ENCODE results near the gene ACOT7. TPM values are rescaled to one million over a fixed set of nuclear protein-coding genes. Genes with fewer than 3 reads are reported as not detected.
"Not testable (repeated sequence)": the region's sequence is repeated elsewhere in the genome, so short reads cannot be mapped to it uniquely, and the experiment has no call there.

ACOT7 gene
- total RNA-seq, 2 experiments from 2014 or later = 5.3 to 5.4 TPM

DNA sequence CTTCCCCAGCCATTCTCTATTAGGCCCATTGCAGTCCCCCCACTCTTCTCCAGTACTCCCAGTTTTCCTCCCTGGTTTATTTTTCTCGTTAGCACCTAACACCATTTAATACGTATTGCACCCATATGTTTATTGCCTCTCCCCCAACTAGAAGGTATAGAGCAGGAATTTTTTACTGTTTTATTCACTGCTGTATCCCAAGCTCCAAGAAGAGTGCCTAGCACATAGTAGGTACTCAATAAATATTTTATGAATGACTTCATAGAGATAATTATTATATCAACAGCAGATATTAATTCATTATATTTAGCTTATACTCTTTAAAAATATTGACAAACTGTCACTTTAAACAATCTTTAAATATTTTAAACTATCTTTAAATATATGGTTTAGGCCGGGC is 5.7 kb upstream of the ACOT7 start:
- H3K9me3 ChIP-seq (ENCODE audit: control insufficient read depth in 1 of 2, insufficient read depth in 1 of 2, low read length in 2 of 2) = no peaks in the 10 kb centered on the region
- H3K4me3 ChIP-seq (ENCODE audit: low read length) = no peak overlapping the region
- no peak overlapping the region for H3K27ac ChIP-seq (ENCODE audit: low read depth in 1 of 2, low read length in 2 of 2)
- POLR2A ChIA-PET = no interaction called here
- Mint-ChIP-seq H3K9me3 (no peaks in the 10 kb centered on the region), H3K27ac (no peak overlapping the region), H3K27me3 (no peaks in the 10 kb centered on the region), H3K4me1 (ENCODE audit: low read depth) (peaks cover 15% of the 10 kb centered on the region), H3K36me3 (ENCODE audit: low read depth) (no peaks in the 10 kb centered on the region), H3K4me3 (no peak overlapping the region)
- TF ChIP-seq CTCF (IDR thresholded peaks at IDR 0.05) = no peak
- intact Hi-C loops (cut with DNase I, micrococcal nuclease) = loop anchor here in 1 of 2 experiments (10.0 kb wide), 1 partner anchor 386 kb away; the partner anchor contains the start of gene CAMTA1
- DNase-seq (no peak), ATAC-seq (ENCODE audit: poor library complexity) (no peak)
- peaks cover 10% of the 10 kb centered on the region for H3K4me1 ChIP-seq (ENCODE audit: insufficient read depth, low read length)
- H3K36me3 ChIP-seq (ENCODE audit: insufficient read depth, low read length) = no peaks in the 10 kb centered on the region
- CTCF ChIA-PET = interaction anchor here (0.6 to 1.0 kb wide), 2 partner anchors 9 to 24 kb away, joined by 4 read pairs; no protein-coding TSS in a partner anchor
- H3K27me3 ChIP-seq (ENCODE audit: control insufficient read depth in 1 of 2, insufficient read depth in 2 of 2, low read length in 2 of 2) = peaks cover 0 to 3% of the 10 kb centered on the region in 2 experiments

- H3K4me1 ChIP-seq (ENCODE audit: insufficient read depth, low read length) = peaks cover 15% of the 10 kb centered on the region
- no peaks in the 10 kb centered on the region for H3K36me3 Mint-ChIP-seq (ENCODE audit: low read depth)
- peaks cover 23% of the 10 kb centered on the region for H3K4me1 Mint-ChIP-seq (ENCODE audit: low read depth)
- intact Hi-C loops (cut with DNase I, micrococcal nuclease) = loop anchor here in 1 of 2 experiments (10.0 kb wide), 1 partner anchor 387 kb away; the partner anchor contains the start of gene CAMTA1
- no peaks in the 10 kb centered on the region for H3K36me3 ChIP-seq (ENCODE audit: insufficient read depth, low read length)
- DNase-seq = no peak
- ChIA-PET CTCF (no interaction called here), POLR2A (no interaction called here)
- peaks cover 0 to 3% of the 10 kb centered on the region in 2 experiments for H3K27me3 ChIP-seq (ENCODE audit: control insufficient read depth in 1 of 2, insufficient read depth in 2 of 2, low read length in 2 of 2)
- H3K27ac Mint-ChIP-seq = no peak overlapping the region
- no peak overlapping the region for H3K27ac ChIP-seq (ENCODE audit: low read depth in 1 of 2, low read length in 2 of 2)
- ATAC-seq (ENCODE audit: poor library complexity) = no peak
- no peak overlapping the region for H3K4me3 ChIP-seq (ENCODE audit: low read length)
- no peaks in the 10 kb centered on the region for H3K27me3 Mint-ChIP-seq
- H3K9me3 ChIP-seq (ENCODE audit: control insufficient read depth in 1 of 2, insufficient read depth in 1 of 2, low read length in 2 of 2) = no peaks in the 10 kb centered on the region
- no peak overlapping the region for H3K4me3 Mint-ChIP-seq
- no peak for TF ChIP-seq CTCF (IDR thresholded peaks at IDR 0.05)
- no peaks in the 10 kb centered on the region for H3K9me3 Mint-ChIP-seq
Observed at GRCh38 chr1:6397844-6398441, 4.4 kb upstream of the ACOT7 start.

- Histone ChIP-seq H3K4me3 (ENCODE audit: low read length) (no peak overlapping the region), H3K4me1 (ENCODE audit: insufficient read depth, low read length) (peaks cover 23% of the 10 kb centered on the region), H3K9me3 (ENCODE audit: control insufficient read depth in 1 of 2, insufficient read depth in 1 of 2, low read length in 2 of 2) (no peaks in the 10 kb centered on the region), H3K27ac (ENCODE audit: low read depth in 1 of 2, low read length in 2 of 2) (no peak overlapping the region), H3K27me3 (ENCODE audit: control insufficient read depth in 1 of 2, insufficient read depth in 2 of 2, low read length in 2 of 2) (no peaks in the 10 kb centered on the region), H3K36me3 (ENCODE audit: insufficient read depth, low read length) (no peaks in the 10 kb centered on the region)
- no peaks in the 10 kb centered on the region for H3K27me3 Mint-ChIP-seq
- H3K9me3 Mint-ChIP-seq = no peaks in the 10 kb centered on the region
- peak overlapping the region; percentile 70 for H3K4me3 Mint-ChIP-seq
- ChIA-PET CTCF (no interaction called here), POLR2A (no interaction called here)
- intact Hi-C loops (cut with DNase I, micrococcal nuclease) = loop anchor here in 1 of 2 experiments (10.0 kb wide), 1 partner anchor 388 kb away; the partner anchor contains the start of gene CAMTA1
- ATAC-seq (ENCODE audit: poor library complexity) (no peak), DNase-seq (no peak)
- no peak for TF ChIP-seq CTCF (IDR thresholded peaks at IDR 0.05)
- H3K4me1 Mint-ChIP-seq (ENCODE audit: low read depth) = peaks cover 28% of the 10 kb centered on the region
- H3K36me3 Mint-ChIP-seq (ENCODE audit: low read depth) = no peaks in the 10 kb centered on the region
- H3K27ac Mint-ChIP-seq = peak overlapping the region; percentile 66
Observed at GRCh38 chr1:6396998-6397397, 3.4 kb upstream of the ACOT7 start.

DNA sequence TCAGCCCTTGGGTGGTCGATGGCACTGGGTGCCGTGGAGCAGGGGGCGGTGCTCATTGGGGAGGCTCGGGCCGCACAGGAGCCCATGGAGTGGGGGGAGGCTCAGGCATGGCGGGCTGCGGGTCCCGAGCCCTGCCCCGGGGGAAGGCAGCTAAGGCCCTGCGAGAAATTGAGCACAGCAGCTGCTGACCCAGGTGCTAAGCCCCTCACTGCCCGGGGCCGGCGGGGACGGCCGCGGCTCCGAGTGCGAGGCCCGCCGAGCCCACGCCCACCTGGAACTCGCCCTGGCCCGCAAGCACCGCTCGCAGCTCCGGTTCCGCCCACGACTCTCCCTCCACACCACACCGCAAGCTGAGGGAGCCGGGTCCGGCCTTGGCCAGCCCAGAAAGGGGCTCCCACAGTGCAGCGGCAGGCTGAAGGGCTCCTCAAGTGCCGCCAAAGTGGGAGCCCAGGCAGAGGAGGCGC is 2.2 kb upstream of the ACOT7 start:
- not testable (repeated sequence) for H3K9me3 ChIP-seq (ENCODE audit: control insufficient read depth in 1 of 2, insufficient read depth in 1 of 2, low read length in 2 of 2); H3K36me3 ChIP-seq (ENCODE audit: insufficient read depth, low read length); H3K27me3 ChIP-seq (ENCODE audit: control insufficient read depth in 1 of 2, insufficient read depth in 2 of 2, low read length in 2 of 2); ATAC-seq (ENCODE audit: poor library complexity); H3K27ac Mint-ChIP-seq; H3K4me3 Mint-ChIP-seq; H3K36me3 Mint-ChIP-seq (ENCODE audit: low read depth); DNase-seq; H3K27me3 Mint-ChIP-seq; H3K4me3 ChIP-seq (ENCODE audit: low read length); H3K9me3 Mint-ChIP-seq; H3K27ac ChIP-seq (ENCODE audit: low read depth in 1 of 2, low read length in 2 of 2)
- POLR2A ChIA-PET = interaction anchor here (4.1 kb wide), 1 partner anchor 37 kb away, joined by 41 read pairs; no protein-coding TSS in a partner anchor
- CTCF ChIA-PET = interaction anchor here (1.7 kb wide), 1 partner anchor 19 kb away, joined by 3 read pairs; no protein-coding TSS in a partner anchor
- H3K4me1 Mint-ChIP-seq (ENCODE audit: low read depth) = peaks cover 31% of the 10 kb centered on the region
- H3K4me1 ChIP-seq (ENCODE audit: insufficient read depth, low read length) = peaks cover 27% of the 10 kb centered on the region
- intact Hi-C loops (cut with DNase I, micrococcal nuclease) = loop anchor here in 1 of 2 experiments (10.0 kb wide), 1 partner anchor 389 kb away; the partner anchor contains the start of gene CAMTA1

GRCh38 chr1:6395130-6395529 is 1.6 kb upstream of the ACOT7 start:
- ChIA-PET CTCF (interaction anchor here (0.7 to 1.7 kb wide), 2 partner anchors 19 to 44 kb away, joined by 3 read pairs; no protein-coding TSS in a partner anchor), POLR2A (interaction anchor here (1.1 to 4.1 kb wide), 2 partner anchors 11 to 36 kb away, joined by 5 to 41 read pairs; no protein-coding TSS in a partner anchor)
- not testable (repeated sequence) for H3K36me3 Mint-ChIP-seq (ENCODE audit: low read depth); H3K27me3 Mint-ChIP-seq; ATAC-seq (ENCODE audit: poor library complexity); H3K27ac ChIP-seq (ENCODE audit: low read depth in 1 of 2, low read length in 2 of 2); H3K4me3 ChIP-seq (ENCODE audit: low read length); H3K9me3 ChIP-seq (ENCODE audit: control insufficient read depth in 1 of 2, insufficient read depth in 1 of 2, low read length in 2 of 2); H3K9me3 Mint-ChIP-seq; DNase-seq; H3K36me3 ChIP-seq (ENCODE audit: insufficient read depth, low read length); H3K27me3 ChIP-seq (ENCODE audit: control insufficient read depth in 1 of 2, insufficient read depth in 2 of 2, low read length in 2 of 2)
- intact Hi-C loops (cut with DNase I, micrococcal nuclease) = loop anchor here in 1 of 2 experiments (10.0 kb wide), 1 partner anchor 390 kb away; the partner anchor contains the start of gene CAMTA1
- Mint-ChIP-seq H3K27ac (peak overlapping the region; percentile 67), H3K4me3 (peak overlapping the region; percentile 80), H3K4me1 (ENCODE audit: low read depth) (peaks cover 31% of the 10 kb centered on the region)
- H3K4me1 ChIP-seq (ENCODE audit: insufficient read depth, low read length) = peaks cover 27% of the 10 kb centered on the region

Measured in CD4-positive, alpha-beta T cell (primary cell).